Body of pancreas (tissue), 4 donors: Measurements from ENCODE around the gene TUBB1.

ENCODE experiments used
- CTCF ChIP-seq, 7 experiments: fragments of 450-650 bp in 4 of 7; fragments of 200-600 bp in 3 of 7; sonication (generic) in 3 of 7; IDR thresholded peaks; one replicate each; pipeline ENCODE4 v1.5.1; 2016 to 2019; ENCODE audit warnings: antibody characterized with exemption in 7 of 7
- POLR2A ChIP-seq, 3 donors: fragments of 450-650 bp; IDR thresholded peaks; one replicate each; pipeline ENCODE4 v1.6.1; 2016; ENCODE audit warnings: antibody characterized with exemption in 3 of 3, mild to moderate bottlenecking in 2 of 3

DNA sequence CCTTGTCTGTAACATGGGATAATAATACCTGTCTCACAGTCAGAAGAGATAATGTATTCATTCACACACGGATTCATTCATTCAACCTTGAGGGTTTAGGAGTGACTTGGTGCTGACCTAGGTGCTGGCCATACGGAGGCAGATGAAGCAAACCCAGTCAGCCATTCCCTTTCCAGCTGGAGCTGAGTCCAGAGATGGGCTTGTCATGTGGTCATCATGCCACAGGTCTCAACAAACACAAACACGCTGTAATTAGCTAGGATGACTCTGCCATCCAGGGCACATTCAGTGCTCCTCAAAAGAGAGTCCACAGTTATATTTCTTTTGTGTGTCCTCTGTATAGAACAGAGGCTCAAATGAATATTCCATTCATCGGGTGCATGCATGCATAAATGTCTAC is 42.9 kb downstream of the TUBB1 start:
- TF ChIP-seq CTCF (IDR thresholded peaks at IDR 0.05) (no peak), POLR2A (IDR thresholded peaks at IDR 0.05) (no peak)
